ENCODE measurements around the gene GGT1.
"Not testable (repeated sequence)": the region's sequence is repeated elsewhere in the genome, so short reads cannot be mapped to it uniquely, and the experiment has no call there.

Gene GGT1

GRCh38 chr22:24630812-24631427 lies 27.9 kb downstream of the GGT1 start:
- H3K27ac ChIP-seq (ENCODE audit: low read depth, low read length): peak overlapping the region; percentile 85; the same call in 1 of the 2 replicates
- peak overlapping the region; percentile 83 for H3K9ac ChIP-seq (ENCODE audit: low read length)
- H3K4me1 ChIP-seq (ENCODE audit: control insufficient read depth, insufficient read depth, low read length): peaks cover 33% of the 10 kb centered on the region
- not testable (repeated sequence) for H3K36me3 ChIP-seq (ENCODE audit: control insufficient read depth, insufficient read depth, low read length); H3K4me3 ChIP-seq (ENCODE audit: low read depth, low read length); H3K27me3 ChIP-seq (ENCODE audit: control insufficient read depth, insufficient read depth, low read length); H3K9me3 ChIP-seq (ENCODE audit: control insufficient read depth, insufficient read depth, low read depth, low read length)

DNA sequence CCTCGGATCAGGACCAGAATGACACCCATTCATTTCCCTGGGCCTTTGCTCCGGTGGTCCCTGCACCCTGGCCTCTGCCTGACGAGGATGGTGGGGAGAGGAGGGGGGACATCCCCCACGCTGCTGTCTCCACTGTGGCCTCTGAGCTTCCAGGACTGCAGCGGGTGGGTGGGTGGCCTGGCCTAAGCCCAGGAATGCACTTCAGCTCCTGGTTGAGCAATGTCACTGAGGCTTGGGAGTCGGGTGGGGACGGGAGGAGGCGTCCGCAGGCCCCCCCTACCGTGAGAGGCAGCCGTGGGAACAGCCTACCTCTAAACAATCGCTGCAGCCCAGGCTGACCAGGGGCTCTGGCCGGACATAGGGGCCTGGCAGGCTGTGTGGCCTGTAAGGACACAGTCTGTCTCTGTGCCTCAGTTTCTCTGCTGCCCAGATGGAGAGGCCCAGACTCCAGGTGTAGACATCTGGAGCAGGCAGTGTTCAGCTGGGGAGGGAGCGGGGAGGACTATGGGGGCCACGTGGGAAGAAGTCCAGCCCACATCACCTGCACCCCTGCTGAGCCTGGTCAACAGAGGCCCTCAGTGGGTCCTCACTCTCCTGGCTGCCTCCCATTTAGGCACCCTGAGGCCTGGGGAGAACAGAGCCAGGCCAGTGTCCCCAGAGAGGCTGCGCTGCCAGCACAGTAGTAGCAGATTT lies 28.6 kb downstream of the GGT1 start:
- not testable (repeated sequence) for H3K36me3 ChIP-seq (ENCODE audit: control insufficient read depth, insufficient read depth, low read length); H3K9me3 ChIP-seq (ENCODE audit: control insufficient read depth, insufficient read depth, low read depth, low read length); H3K4me3 ChIP-seq (ENCODE audit: low read depth, low read length); H3K27me3 ChIP-seq (ENCODE audit: control insufficient read depth, insufficient read depth, low read length)
- peak overlapping the region; percentile 85; the same call in 1 of the 2 replicates for H3K27ac ChIP-seq (ENCODE audit: low read depth, low read length)
- H3K9ac ChIP-seq (ENCODE audit: low read length): peak overlapping the region; percentile 83
- H3K4me1 ChIP-seq (ENCODE audit: control insufficient read depth, insufficient read depth, low read length): peaks cover 33% of the 10 kb centered on the region

DNA sequence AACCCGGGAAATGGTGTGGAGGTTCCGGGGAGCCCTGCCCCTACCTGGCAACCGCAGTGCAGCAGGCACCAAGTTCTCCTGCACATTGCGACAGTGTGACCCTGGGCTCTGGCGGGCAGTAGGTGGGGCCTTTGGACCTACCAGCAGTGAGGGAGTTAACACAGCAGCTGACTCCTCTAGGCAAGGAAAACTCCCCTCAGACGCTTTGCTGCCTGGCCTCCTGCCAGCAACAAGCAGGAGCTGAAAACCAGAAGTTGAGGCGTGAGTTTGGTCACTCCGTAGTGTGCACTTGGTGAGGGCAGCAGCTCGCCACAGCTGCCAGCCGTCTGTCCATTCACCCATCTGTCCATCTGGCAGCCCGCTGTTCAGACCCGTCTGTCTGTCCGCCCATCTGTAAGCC lies 29.6 kb downstream of the GGT1 start:
- Histone ChIP-seq H3K4me1 (ENCODE audit: control insufficient read depth, insufficient read depth, low read length) (peaks cover 33% of the 10 kb centered on the region), H3K4me3 (ENCODE audit: low read depth, low read length) (peak overlapping the region; percentile 32; the same call in 1 of the 2 replicates), H3K9ac (ENCODE audit: low read length) (peak overlapping the region; percentile 21)
- not testable (repeated sequence) for H3K27me3 ChIP-seq (ENCODE audit: control insufficient read depth, insufficient read depth, low read length); H3K36me3 ChIP-seq (ENCODE audit: control insufficient read depth, insufficient read depth, low read length); H3K27ac ChIP-seq (ENCODE audit: low read depth, low read length); H3K9me3 ChIP-seq (ENCODE audit: control insufficient read depth, insufficient read depth, low read depth, low read length)

DNA sequence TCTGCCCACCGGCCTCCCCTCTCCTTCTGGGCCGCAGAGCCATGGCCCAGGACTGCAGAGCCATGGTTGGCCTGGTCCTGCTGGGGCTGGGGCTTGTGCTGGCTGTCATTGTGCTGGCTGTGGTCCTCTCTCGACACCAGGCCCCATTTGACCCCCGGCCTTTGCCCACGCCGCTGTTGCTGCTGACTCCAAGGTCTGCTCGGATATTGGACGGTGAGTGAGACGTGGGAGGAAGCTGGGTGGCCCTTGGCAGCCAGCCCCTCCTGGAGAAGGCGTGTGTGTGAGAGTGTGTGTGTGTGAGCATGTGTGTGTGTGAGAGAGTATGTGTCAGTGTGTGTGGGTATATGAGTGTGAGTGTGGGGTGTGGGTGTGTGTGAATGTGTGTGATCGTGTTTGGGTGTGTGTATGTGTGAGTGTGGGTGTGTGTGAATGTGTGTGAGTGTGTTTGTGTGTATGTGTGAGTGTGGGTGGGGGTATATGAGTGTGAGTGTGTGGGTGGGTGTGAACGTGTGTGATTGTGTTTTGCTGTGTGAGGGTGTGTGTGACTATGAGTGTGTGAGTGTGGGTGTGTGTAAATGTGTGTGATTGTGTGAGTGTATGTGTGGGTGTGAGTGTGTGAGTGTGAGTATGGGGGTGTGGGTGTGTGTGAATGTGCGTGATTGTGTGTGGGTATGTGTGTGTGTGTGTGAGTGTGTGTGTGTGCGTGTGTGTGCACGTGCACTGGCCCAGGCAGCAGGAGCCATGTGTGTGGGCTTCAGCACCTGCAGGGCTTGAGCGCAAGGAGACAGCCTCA lies 30.4 kb downstream of the GGT1 start:
- not testable (repeated sequence) for H3K9me3 ChIP-seq (ENCODE audit: control insufficient read depth, insufficient read depth, low read depth, low read length); H3K36me3 ChIP-seq (ENCODE audit: control insufficient read depth, insufficient read depth, low read length); H3K27me3 ChIP-seq (ENCODE audit: control insufficient read depth, insufficient read depth, low read length); H3K27ac ChIP-seq (ENCODE audit: low read depth, low read length)
- Histone ChIP-seq H3K4me3 (ENCODE audit: low read depth, low read length) (peak overlapping the region; percentile 32; the same call in 1 of the 2 replicates), H3K9ac (ENCODE audit: low read length) (peak overlapping the region; percentile 21), H3K4me1 (ENCODE audit: control insufficient read depth, insufficient read depth, low read length) (peaks cover 33% of the 10 kb centered on the region)

GRCh38 chr22:24634776-24635389 lies 31.9 kb downstream of the GGT1 start:
- H3K4me1 ChIP-seq (ENCODE audit: control insufficient read depth, insufficient read depth, low read length): peaks cover 33% of the 10 kb centered on the region
- not testable (repeated sequence) for H3K9me3 ChIP-seq (ENCODE audit: control insufficient read depth, insufficient read depth, low read depth, low read length); H3K4me3 ChIP-seq (ENCODE audit: low read depth, low read length); H3K36me3 ChIP-seq (ENCODE audit: control insufficient read depth, insufficient read depth, low read length); H3K27ac ChIP-seq (ENCODE audit: low read depth, low read length); H3K27me3 ChIP-seq (ENCODE audit: control insufficient read depth, insufficient read depth, low read length); H3K9ac ChIP-seq (ENCODE audit: low read length)

- H3K4me3 ChIP-seq (ENCODE audit: low read depth, low read length); H3K9me3 ChIP-seq (ENCODE audit: control insufficient read depth, insufficient read depth, low read depth, low read length); H3K27ac ChIP-seq (ENCODE audit: low read depth, low read length); H3K27me3 ChIP-seq (ENCODE audit: control insufficient read depth, insufficient read depth, low read length); H3K36me3 ChIP-seq (ENCODE audit: control insufficient read depth, insufficient read depth, low read length); H3K9ac ChIP-seq (ENCODE audit: low read length): not testable (repeated sequence)
- H3K4me1 ChIP-seq (ENCODE audit: control insufficient read depth, insufficient read depth, low read length): peaks cover 18% of the 10 kb centered on the region
Observed at GRCh38 chr22:24636513-24636912, 33.5 kb downstream of the GGT1 start.

DNA sequence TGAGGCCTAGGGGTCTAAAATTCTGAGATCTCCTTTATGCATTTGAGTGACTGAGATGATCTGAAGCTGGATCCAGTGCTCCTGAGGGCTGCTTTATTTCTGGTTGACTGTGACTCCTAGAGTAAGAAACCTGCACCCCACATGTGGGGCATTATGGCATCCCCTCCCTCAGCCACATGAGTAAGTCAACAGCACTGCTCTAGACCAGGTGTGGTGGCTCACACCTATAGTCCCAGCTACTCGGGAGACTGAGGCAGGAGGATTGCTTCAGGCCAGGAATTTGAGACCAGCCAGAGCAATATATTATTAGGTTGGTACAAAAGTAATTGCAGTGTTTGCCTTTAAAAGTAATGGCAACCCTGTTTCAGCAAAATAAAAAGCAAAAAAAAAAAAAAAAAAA lies 39.3 kb downstream of the GGT1 start:
- not testable (repeated sequence) for H3K9me3 ChIP-seq (ENCODE audit: control insufficient read depth, insufficient read depth, low read depth, low read length); H3K27me3 ChIP-seq (ENCODE audit: control insufficient read depth, insufficient read depth, low read length); H3K36me3 ChIP-seq (ENCODE audit: control insufficient read depth, insufficient read depth, low read length); H3K9ac ChIP-seq (ENCODE audit: low read length); H3K4me3 ChIP-seq (ENCODE audit: low read depth, low read length); H3K4me1 ChIP-seq (ENCODE audit: control insufficient read depth, insufficient read depth, low read length); H3K27ac ChIP-seq (ENCODE audit: low read depth, low read length)

DNA sequence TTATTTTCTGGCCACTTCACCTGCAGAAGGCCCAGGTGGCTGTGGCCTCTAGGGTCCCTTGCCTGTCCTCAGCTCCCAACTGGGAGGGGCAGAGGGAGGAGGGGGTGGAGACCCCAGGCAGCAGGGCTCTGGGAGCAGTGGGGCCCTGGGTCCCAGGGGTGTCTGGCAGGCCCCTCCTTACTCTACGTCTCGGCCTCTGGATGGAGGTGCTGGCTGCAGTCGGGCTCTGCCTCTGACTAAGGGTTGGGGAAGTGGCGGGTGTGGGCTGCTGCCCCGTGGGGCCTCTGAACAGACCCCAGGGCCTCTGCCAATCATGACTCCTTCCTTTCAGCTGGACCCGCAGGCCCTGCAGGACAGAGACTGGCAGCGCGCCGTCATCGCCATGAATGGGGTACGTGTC lies 41.4 kb downstream of the GGT1 start:
- H3K4me3 ChIP-seq (ENCODE audit: low read depth, low read length); H3K9me3 ChIP-seq (ENCODE audit: control insufficient read depth, insufficient read depth, low read depth, low read length); H3K27me3 ChIP-seq (ENCODE audit: control insufficient read depth, insufficient read depth, low read length); H3K27ac ChIP-seq (ENCODE audit: low read depth, low read length); H3K9ac ChIP-seq (ENCODE audit: low read length); H3K36me3 ChIP-seq (ENCODE audit: control insufficient read depth, insufficient read depth, low read length); H3K4me1 ChIP-seq (ENCODE audit: control insufficient read depth, insufficient read depth, low read length): not testable (repeated sequence)

GRCh38 chr22:24645408-24646399 lies 42.7 kb downstream of the GGT1 start:
- not testable (repeated sequence) for H3K9ac ChIP-seq (ENCODE audit: low read length); H3K36me3 ChIP-seq (ENCODE audit: control insufficient read depth, insufficient read depth, low read length); H3K9me3 ChIP-seq (ENCODE audit: control insufficient read depth, insufficient read depth, low read depth, low read length); H3K4me1 ChIP-seq (ENCODE audit: control insufficient read depth, insufficient read depth, low read length); H3K4me3 ChIP-seq (ENCODE audit: low read depth, low read length); H3K27ac ChIP-seq (ENCODE audit: low read depth, low read length); H3K27me3 ChIP-seq (ENCODE audit: control insufficient read depth, insufficient read depth, low read length)

GRCh38 chr22:24646756-24647155 lies 43.8 kb downstream of the GGT1 start:
- not testable (repeated sequence) for H3K27me3 ChIP-seq (ENCODE audit: control insufficient read depth, insufficient read depth, low read length); H3K4me1 ChIP-seq (ENCODE audit: control insufficient read depth, insufficient read depth, low read length); H3K27ac ChIP-seq (ENCODE audit: low read depth, low read length); H3K36me3 ChIP-seq (ENCODE audit: control insufficient read depth, insufficient read depth, low read length); H3K4me3 ChIP-seq (ENCODE audit: low read depth, low read length); H3K9ac ChIP-seq (ENCODE audit: low read length); H3K9me3 ChIP-seq (ENCODE audit: control insufficient read depth, insufficient read depth, low read depth, low read length)

Measured in HUES6 (cell line).